ENCODE results near the gene SLC17A7.

Gene SLC17A7

GRCh38 chr19:49425922-49426592, 15.3 kb downstream of the SLC17A7 start:
- DNase-seq, result peak; percentile 70

- no peak for DNase-seq
Measured at GRCh38 chr19:49425178-49425577, 16.1 kb downstream of the SLC17A7 start, which contains the start of gene GFY. TSS of gene GFY (plus strand) at chr19:49425388. CDS start at chr19:49426431, 1,043 bp downstream.

GRCh38 chr19:49423985-49424303, 17.4 kb downstream of the SLC17A7 start:
- no peak for DNase-seq

GRCh38 chr19:49423071-49423984, 18.0 kb downstream of the SLC17A7 start, which contains the start of gene PTH2:
TSS of gene PTH2 (minus strand) at chr19:49423441. CDS start at chr19:49423339, 102 bp downstream.
- no peak for DNase-seq

- peak; percentile 77 for DNase-seq
Measured at GRCh38 chr19:49422407-49423070, 18.8 kb downstream of the SLC17A7 start.

- DNase-seq, result no peak
Measured at GRCh38 chr19:49421878-49422202, 19.5 kb downstream of the SLC17A7 start.

GRCh38 chr19:49421039-49421877, 20.1 kb downstream of the SLC17A7 start:
- DNase-seq, result peak; percentile 96

GRCh38 chr19:49420227-49420626, 21.1 kb downstream of the SLC17A7 start:
- DNase-seq, result no peak

GRCh38 chr19:49419173-49419572, 22.2 kb downstream of the SLC17A7 start:
- DNase-seq, result no peak

- DNase-seq, result no peak
Measured at GRCh38 chr19:49418511-49418910, 22.8 kb downstream of the SLC17A7 start.

- DNase-seq, result no peak
Measured at GRCh38 chr19:49417088-49417487, 24.2 kb downstream of the SLC17A7 start.

GRCh38 chr19:49415810-49416200, 25.5 kb downstream of the SLC17A7 start:
- DNase-seq, result no peak

- no peak for DNase-seq
Measured at GRCh38 chr19:49415102-49415809, 26.1 kb downstream of the SLC17A7 start.

GRCh38 chr19:49414256-49414655, 27.1 kb downstream of the SLC17A7 start:
- no peak for DNase-seq

GRCh38 chr19:49413348-49413747, 28.0 kb downstream of the SLC17A7 start:
- DNase-seq, result no peak

- DNase-seq, result no peak
Measured at GRCh38 chr19:49411681-49412326, 29.5 kb downstream of the SLC17A7 start.

GRCh38 chr19:49409441-49410029, 31.8 kb downstream of the SLC17A7 start:
- no peak for DNase-seq

- no peak for DNase-seq
Measured at GRCh38 chr19:49408816-49409440, 32.4 kb downstream of the SLC17A7 start.

GRCh38 chr19:49407482-49408015, 33.8 kb downstream of the SLC17A7 start:
- DNase-seq, result no peak

- no peak for DNase-seq
Measured at GRCh38 chr19:49407079-49407478, 34.2 kb downstream of the SLC17A7 start.

Data from NCI-H1436 (cell line).